GM04504 (cell line): ENCODE measurements around the gene GINS2.
A peak's percentile ranks its signal among the peaks of the same experiment; 100 is the strongest.

Experiments
- DNase-seq: peaks from one replicate; pipeline ENCODE4 v3.0.0-alpha.2; 2012; ENCODE audit warnings: low read depth

Gene GINS2

GRCh38 chr16:85716022-85716679 lies 27.4 kb upstream of the GINS2 start:
- no peak for DNase-seq

DNA sequence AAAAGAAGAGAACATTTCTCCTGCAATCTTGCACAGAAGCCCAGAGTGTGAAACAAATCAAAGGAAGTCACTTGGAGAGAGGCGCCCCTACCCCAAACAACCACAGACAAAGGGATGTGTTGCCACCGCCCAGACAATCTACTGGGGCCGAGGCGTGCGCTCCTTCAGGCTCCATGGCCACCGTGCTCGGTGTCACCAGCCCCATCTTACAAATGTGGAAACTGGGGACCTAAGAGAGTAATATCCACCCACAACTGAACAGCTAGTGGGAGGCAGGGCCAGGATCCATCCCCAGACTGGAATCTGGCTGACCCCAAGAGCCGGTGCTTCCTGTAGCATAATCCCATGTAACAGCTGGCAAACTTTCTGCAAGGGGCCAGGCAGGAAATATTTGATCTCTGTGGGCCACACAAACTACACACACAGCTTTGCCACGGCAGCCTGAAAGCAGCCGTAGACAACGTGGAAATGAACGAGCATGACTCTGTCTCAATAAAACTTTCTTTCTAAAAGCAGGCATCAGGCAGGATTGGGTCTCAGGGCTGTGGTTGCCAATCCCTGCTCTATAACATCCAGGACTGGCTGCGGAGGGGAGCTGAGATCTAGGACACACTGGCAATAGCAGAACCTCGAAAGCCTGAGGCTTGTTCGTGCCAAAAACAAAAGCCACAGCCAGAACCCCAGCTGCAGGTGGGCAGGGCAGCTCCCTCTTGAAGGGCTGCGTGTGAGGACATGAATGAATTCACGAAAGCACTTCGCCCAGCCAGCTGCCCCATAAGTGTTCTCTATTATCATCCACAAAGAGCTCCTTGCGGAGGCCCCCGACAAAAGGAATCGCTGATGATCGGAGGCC lies 26.6 kb upstream of the GINS2 start:
- no peak for DNase-seq

DNA sequence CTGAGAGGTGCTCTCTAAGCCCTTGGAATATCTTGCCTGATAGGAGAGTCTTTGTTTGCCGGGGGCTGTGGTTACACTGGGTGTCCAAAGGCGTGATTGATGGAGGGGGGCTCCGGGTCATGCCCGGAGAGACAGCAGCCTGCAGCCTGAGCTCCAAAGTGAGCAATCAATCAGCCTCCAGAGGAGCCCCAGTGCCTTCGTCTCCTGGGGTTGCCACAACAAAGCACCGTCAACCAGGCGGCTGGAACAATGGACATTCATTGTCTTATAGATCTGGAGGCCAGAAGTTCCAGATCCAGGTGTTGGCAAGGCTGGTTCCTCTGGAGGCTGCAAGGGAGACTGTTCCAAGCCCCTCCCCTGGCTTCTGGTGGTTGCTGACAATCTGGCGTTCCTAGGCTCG lies 24.0 kb upstream of the GINS2 start:
- no peak for DNase-seq

DNA sequence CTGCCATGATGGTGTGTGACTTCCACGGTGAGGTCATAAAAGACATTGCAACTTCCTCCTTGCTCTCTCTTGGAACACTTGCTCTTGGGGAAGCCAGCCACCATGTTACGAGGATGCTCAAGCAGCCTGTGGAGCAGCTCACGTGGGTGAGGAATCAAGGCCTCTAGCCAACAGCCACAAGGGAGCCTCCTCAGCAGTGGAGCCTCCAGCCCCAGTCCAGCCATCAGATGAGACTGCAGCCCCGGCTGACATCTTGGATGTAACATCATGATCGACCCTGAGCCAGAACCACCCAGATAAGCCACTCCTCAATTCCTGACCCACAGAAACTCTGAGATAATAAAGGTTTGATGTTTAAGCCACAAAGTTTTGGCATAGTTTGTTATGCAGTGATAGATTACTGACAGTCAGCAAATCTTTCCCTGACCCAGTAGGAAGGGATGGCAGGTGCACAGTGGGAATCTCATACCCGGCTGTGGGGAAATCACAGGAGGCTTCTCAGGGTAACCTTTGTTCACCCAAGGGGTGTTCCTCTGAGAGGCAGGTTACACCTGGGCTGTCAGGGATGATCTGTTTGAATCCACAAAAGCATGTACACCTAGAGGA lies 23.3 kb upstream of the GINS2 start:
- no peak for DNase-seq

DNA sequence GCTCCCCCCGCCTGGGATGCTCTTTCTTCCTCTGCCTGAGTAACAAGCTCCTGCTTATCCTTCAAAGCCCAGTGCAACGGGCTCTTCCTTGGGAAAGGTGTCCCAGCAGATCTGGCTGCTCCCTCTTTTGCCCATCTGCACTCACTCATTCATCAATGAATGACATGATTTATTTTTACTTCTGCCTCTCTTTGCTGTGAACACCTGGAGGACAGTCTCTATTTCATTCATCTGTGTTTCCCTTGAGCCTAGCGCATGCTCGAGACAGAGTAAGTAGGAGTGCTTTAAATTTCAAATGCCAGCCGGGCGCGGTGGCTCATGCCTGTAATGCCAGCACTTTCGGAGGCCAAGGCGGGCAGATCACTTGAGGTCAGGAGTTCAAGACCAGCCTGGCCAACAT lies 22.0 kb upstream of the GINS2 start:
- no peak for DNase-seq

GRCh38 chr16:85709766-85710585 lies 21.2 kb upstream of the GINS2 start:
- no peak for DNase-seq

- DNase-seq, result no peak
Measured at GRCh38 chr16:85708338-85708737, 19.6 kb upstream of the GINS2 start.

DNA sequence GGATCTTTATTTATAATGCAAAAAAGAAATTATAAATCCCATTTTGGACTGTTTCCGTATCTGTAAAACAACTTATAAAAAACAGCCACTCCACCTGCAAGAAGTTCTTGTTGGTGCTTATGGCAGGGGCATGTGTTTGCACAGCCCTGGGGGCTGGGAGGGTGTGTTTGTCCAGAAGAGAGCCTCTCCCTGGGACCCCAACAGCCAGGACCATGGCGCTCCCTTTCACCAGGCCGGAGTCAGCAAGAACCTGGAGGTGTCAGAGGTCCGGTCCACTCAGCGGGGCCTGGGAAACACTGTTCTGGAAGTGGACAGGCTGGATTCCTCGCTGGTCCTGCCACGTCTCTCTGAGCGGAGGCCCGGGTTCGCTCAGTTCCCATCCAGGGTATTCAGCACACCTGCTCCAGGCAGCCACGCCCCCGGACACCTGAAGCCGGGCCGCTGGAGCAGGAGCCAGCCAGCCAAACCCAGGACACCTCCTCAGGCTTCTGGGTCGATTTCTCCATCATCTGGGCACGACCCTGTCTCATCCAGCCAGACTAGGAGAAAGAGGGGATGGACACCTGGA lies 18.9 kb upstream of the GINS2 start:
- DNase-seq, result no peak

DNA sequence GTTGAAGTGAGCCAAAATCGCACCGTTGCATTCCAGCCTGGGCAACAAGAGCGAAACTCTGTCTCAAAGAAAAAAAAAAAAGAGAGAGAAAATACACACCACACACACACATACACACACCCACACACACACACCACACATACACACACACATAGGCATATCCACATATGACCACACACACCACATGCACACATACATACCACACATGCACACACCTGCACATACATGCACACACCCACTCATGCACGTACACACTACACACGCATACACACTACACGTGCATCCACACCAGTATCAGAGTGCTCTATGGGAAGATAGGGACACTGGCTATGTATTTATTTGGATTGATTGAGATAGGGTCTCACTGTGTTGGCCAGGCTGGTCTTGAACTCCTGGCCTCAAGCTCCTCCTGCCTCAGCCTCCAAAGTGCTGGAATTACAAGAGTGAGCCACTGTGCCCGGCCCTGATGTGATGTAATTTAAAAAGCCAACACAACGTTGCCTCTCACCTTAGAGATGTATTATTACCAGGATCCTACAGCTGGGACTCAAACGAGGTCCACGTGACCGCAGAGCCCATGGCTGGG lies 17.8 kb upstream of the GINS2 start:
- DNase-seq, result no peak

DNA sequence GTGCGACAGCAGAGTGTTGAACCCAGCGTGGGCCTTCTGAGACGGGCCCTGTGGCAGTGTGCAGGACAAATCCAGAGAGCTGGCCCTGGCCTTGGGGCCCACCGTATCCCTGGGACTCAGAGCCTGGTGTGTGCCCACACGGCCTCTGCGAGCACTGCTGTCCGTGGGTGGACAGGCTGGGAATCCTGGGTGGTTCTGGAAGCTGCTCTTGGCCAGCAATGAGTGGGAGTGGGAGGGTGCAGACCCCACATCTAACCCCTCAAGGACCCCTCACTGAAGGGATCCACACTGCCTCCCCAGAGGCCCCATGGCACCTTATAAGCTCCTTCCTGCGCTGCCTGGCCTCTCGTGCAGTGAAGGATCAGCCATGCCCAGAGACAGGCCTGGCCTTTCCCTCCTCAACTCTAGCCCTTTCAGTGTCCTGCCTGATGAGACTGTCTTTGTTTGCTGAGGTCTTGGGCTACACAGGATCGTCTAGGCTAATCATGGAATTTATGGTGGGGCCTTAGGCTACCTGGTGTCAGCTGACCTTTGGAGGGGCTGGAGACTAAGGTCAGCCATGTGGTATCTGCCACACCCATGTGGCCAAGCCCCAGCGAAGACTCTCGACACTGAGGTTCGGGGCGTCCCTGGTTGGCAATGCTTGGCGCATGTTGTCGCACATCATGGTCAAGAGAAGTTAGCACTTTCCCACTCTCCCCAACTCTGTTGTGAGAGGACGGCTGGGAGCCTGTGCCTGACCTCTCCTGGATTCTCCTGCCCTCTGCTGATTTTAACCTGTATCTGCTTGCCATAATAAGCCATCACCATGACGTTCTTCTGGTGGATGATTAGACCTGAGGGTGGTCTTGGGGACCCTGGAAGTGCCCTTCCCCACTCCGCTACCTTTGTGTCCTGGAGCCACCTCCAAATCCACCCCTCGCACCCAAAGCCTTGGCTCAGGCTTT lies 16.4 kb upstream of the GINS2 start:
- DNase-seq, result no peak

- no peak for DNase-seq
Measured at GRCh38 chr16:85704011-85704410, 15.3 kb upstream of the GINS2 start.

DNA sequence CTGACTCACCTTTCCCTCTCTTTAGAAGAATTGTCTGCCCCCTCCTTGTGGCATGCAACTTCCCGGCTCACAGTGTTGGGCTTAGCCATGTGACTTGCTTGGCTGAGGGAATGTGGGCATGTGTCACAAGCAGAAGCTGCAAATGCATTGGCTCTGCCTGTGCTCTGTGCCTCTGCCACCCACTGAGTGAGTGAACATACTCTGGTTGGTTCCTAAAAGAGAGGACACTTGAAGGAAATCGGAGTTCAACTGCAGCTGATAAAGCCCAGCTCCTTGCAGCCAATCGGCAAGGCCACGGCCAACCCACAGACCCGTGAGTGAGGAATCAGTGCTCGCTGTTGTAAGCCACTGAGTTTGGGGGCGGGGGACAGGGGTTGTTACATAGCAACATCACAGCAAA lies 10.9 kb upstream of the GINS2 start:
- DNase-seq, result peak; percentile 22

DNA sequence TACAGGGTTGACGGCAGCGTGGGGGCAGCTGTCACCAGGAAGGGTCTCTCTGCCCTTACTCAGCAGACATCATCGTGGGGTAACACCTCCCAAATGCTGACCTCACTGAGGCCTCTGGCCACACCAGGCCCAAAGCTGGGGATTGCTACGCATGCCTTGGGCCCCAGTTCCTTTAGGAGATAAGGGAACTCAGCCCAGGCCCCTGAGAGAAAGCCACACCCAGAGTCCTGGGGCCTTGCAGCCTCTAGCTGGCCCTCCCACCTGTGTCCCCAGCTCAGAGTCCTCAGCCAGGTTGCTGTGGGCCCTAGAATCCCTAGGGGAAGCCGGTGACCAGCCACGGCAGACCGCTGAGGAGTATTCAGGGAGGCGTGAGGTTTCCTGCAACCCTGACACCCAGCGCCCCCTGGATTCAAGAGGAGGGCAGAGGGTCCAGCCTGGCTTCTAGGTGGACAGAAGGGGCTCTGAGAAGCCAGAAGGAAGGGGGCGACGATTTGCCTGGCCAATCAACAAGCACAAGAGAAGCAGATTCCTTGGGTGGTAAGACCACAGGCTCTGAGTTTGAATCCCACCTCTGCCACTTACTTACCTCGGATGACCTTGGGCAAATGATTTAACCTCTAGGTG lies 10.3 kb upstream of the GINS2 start:
- DNase-seq, result no peak

- no peak for DNase-seq
Measured at GRCh38 chr16:85698459-85698891, 9.7 kb upstream of the GINS2 start.

DNA sequence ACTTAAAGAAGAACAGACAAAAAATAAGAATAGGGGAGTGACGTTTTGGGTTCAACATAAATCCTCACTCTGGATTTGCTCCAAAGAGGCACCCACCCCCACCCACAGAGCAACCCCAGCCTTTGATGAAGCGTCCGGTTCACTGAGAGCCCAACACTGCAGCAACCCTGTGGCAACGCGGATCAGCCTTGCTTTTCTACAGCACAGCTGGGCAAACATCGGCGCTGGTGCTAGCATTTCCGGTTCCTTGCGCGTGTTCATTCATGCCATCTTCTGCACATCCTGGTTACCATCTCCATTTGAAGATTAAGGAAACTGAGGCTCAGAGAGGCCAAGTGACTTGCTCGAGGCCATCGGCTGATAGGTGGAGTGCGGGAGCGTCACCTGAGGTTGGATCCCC lies 8.7 kb upstream of the GINS2 start:
- no peak for DNase-seq

GRCh38 chr16:85696781-85697180 lies 8.0 kb upstream of the GINS2 start:
- no peak for DNase-seq

DNA sequence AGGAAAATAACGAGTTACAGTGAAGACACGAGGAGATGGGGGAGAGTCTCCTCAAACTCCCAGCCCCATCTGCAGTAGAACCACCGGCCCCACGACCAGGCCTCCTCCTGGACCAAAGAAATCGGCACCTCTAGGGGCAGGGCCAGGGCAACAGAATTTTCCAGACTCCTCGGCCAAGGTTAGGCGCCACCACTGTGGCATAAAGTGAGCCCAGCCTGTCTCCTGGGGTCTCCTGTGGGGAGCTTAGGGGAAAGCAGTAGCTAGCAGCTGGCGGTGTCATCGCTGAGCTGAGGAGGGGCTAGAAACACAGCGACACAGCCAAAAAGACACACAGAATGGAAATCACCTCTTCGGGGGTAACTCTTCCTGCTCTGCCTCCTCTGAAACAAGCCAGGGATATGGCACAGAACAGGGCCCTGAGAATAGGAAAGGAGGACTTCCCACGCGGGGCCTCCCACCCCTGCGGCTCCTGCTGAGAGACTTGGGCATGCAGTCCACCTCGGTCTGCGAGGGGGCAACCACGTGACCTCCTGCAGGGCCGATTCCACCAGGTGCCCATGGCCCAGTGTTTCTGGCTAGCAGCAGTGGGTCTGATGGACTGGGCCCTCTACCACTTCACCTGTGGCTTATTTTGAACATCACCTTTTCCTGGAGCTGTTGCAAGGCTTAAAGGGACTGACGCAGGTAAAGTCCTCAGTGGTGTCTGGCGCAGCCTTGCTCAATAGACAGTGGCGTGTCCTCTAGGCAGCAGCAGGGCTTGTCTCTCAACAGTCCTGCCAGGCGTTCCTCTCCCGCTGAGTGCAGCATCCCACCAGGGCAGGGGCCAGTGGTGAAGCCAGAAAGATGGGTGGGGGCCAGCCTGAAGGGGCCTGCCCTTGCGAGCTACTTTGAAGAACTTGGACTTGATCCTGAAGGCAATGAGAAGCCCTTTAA lies 6.7 kb upstream of the GINS2 start:
- DNase-seq, result no peak

DNA sequence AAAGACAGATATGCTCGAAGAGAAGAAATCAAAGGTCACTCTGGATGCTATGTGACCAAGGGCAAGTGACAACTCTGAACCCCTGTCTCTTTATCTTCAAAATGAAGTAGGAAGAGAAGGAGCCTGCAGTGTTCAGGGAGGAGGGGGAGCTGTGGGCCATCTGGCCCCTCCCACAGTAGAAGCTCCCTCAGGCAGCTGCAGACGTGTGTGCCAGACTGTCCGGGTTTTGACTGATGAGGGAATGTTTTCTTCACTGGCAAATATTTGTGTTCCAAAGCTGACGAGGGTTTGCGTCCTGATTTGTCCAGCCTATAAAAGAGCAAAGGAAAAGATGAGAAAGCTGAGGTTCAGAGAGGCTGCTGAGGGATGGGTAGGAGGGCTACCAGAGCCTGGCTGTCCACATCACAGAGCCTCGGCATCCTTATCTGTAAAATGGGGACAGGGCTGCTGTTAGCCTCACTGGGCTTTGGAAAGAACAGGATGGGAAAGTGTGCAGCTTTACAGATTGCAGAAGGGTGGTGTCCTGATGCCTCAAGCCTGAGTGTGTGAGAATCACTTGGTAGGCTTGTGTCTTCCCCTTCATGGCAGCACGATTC lies 1.8 kb upstream of the GINS2 start:
- DNase-seq, result no peak

GRCh38 chr16:85689950-85690320 lies 1.2 kb upstream of the GINS2 start:
- no peak for DNase-seq
